HepG2 (cell line): ENCODE results near the gene KAT2A. TPM values are rescaled to one million over a fixed set of nuclear protein-coding genes. Genes with fewer than 3 reads are reported as not detected.
A peak's percentile ranks its signal among the peaks of the same experiment; 100 is the strongest.

Experiments
- BORCS8-MEF2B ChIP-seq: sonication (generic); formaldehyde crosslinking; IDR thresholded peaks from 2 replicates; pipeline ENCODE4 v1.8.0; 2022; ENCODE audit warnings: mild to moderate bottlenecking, missing genetic modification reagents
- CREM ChIP-seq, 2 experiments: sonication (generic) in 1 of 2; formaldehyde crosslinking in 1 of 2; IDR thresholded peaks; 2 replicates each; pipeline versions ENCODE4 v1.4.0 to v1.6.1; 2016 to 2020; ENCODE audit warnings: antibody characterized with exemption in 1 of 2, mild to moderate bottlenecking in 1 of 2, missing genetic modification reagents in 1 of 2
- HHEX ChIP-seq: IDR thresholded peaks from 2 replicates; pipeline ENCODE4 v1.6.1; 2016; ENCODE audit warnings: control low read depth
- MIER3 ChIP-seq: IDR thresholded peaks from 2 replicates; pipeline ENCODE4 v1.6.1; 2016; ENCODE audit warnings: missing compliant biosample characterization, borderline replicate concordance
- MTF1 ChIP-seq: sonication (generic); formaldehyde crosslinking; IDR thresholded peaks from 2 replicates; pipeline ENCODE4 v1.5.0; 2020; ENCODE audit warnings: missing genetic modification reagents
- SOX5 ChIP-seq: IDR thresholded peaks from 2 replicates; pipeline ENCODE4 v1.6.1; 2016; ENCODE audit warnings: borderline replicate concordance
- TBP ChIP-seq: sonication (generic); formaldehyde crosslinking; IDR thresholded peaks from 2 replicates; pipeline ENCODE4 v1.5.0; 2020; ENCODE audit warnings: missing genetic modification reagents
- ZNF121 ChIP-seq: sonication (generic); formaldehyde crosslinking; IDR thresholded peaks from 2 replicates; pipeline ENCODE4 v1.5.0; 2020; ENCODE audit warnings: mild to moderate bottlenecking, missing genetic modification reagents
- ZNF205 ChIP-seq: IDR thresholded peaks from 2 replicates; pipeline ENCODE4 v1.6.1; 2018; ENCODE audit warnings: missing biosample characterization, missing genetic modification reagents
- ZNF768 ChIP-seq: sonication (generic); formaldehyde crosslinking; IDR thresholded peaks from 2 replicates; pipeline ENCODE4 v1.4.0; 2020; ENCODE audit warnings: missing genetic modification reagents
- polyA plus RNA-seq, 8 experiments: library from polyadenylated mRNA; depleted of rRNA in 3 of 8; stranded (reverse) in 7 of 8; unstranded in 1 of 8; fragments of >200 nt; fragmentation: Illumina TruSeq in 4 of 8; extraction: Trizol in 4 of 8; gene quantifications; 2 replicates each; pipeline versions ENCODE4 v1.2.1 to v1.2.3, GENCODE V29; 2011 to 2016; ENCODE audit warnings: low read depth in 4 of 8, missing spikeins in 1 of 8, mixed read lengths in 1 of 8; ENCODE audit not compliant: insufficient read depth in 1 of 8
- total RNA-seq, 5 experiments: library from RNA; depleted of rRNA; stranded (reverse); fragments of >200 nt; fragmentation: Illumina TruSeq; extraction: Trizol; gene quantifications; 2 replicates each; pipeline ENCODE4 v1.2.3, GENCODE V29; 2016; ENCODE audit warnings: low read depth in 1 of 5
- TF ChIP-seq, protein P1 (sequence below): sonication (generic); formaldehyde crosslinking; conservative IDR thresholded peaks from 2 replicates; pipeline ENCODE4 v1.4.0; 2020; ENCODE audit warnings: missing genetic modification reagents
- TF ChIP-seq, protein P2 (sequence below): sonication (generic); formaldehyde crosslinking; IDR thresholded peaks from 2 replicates; pipeline ENCODE4 v1.9.0; 2021; ENCODE audit warnings: missing genetic modification reagents, mild to moderate bottlenecking, borderline replicate concordance
- TF ChIP-seq, protein P3 (sequence below): sonication (generic); formaldehyde crosslinking; IDR thresholded peaks from 2 replicates; pipeline ENCODE4 v1.8.1; 2023; ENCODE audit warnings: mild to moderate bottlenecking, moderate library complexity, missing genetic modification reagents
- TF ChIP-seq, protein P4 (sequence below): sonication (generic); formaldehyde crosslinking; IDR thresholded peaks from 2 replicates; pipeline ENCODE4 v1.4.0; 2020; ENCODE audit warnings: missing genetic modification reagents, borderline replicate concordance
- TF ChIP-seq, protein P5 (sequence below): sonication (generic); formaldehyde crosslinking; IDR thresholded peaks from 2 replicates; pipeline ENCODE4 v1.4.0; 2020; ENCODE audit warnings: missing genetic modification reagents

KAT2A gene
- total and polyA plus RNA-seq, 2 of the 13 experiments (the other 11 are each of a cell fraction or from before 2014, with no cell fraction given), result 29.1 to 90.4 TPM

DNA sequence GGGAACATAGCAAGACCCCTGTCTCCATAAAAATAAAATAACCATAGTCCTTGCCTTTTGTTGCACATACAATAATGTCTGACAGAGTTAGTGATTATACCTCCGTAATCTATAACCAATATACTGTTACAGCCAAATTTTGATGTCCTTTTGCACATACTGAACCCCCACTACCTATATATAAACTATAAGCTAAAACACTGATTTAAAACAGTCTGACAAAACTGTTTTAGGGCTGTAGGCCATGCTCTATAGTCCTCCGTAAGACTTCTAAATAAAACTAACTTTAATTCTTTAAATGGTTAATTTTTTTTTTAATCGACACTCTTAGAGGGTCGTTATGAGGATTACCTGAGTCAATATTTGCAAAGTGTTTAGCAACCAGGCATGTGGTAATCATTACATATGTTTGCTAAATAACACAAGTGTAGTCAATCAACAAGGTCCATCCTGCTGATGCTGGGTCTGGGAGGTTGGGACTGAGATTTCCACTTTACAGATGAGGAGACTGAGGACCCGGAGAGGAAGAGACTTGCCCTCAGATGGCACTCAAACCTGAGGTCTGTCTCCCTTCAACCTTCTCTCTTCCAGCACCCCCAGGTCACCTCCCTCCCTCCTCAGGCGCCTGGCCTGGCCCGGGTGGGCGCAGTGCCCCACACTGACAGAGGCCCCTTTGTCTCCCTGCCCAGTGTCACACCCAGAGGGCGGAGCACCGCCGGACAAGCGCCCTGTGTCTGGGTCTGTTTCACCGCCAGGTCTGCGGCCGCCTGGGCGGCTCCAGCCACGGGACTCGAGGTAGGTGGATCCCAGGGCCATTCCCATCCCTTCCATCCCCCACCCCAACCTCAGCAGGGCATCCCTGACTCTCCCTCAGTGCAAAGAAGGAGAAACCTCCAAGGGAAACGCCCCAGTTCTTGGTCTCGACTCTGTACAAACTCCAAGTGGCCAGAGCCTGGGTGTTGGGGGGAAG is 33.1 kb downstream of the KAT2A start (continued):
- TF ChIP-seq, protein P1, sequence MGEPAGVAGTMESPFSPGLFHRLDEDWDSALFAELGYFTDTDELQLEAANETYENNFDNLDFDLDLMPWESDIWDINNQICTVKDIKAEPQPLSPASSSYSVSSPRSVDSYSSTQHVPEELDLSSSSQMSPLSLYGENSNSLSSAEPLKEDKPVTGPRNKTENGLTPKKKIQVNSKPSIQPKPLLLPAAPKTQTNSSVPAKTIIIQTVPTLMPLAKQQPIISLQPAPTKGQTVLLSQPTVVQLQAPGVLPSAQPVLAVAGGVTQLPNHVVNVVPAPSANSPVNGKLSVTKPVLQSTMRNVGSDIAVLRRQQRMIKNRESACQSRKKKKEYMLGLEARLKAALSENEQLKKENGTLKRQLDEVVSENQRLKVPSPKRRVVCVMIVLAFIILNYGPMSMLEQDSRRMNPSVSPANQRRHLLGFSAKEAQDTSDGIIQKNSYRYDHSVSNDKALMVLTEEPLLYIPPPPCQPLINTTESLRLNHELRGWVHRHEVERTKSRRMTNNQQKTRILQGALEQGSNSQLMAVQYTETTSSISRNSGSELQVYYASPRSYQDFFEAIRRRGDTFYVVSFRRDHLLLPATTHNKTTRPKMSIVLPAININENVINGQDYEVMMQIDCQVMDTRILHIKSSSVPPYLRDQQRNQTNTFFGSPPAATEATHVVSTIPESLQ (CRISPR knock-in tag), result no peak
- TF ChIP-seq, protein P2, sequence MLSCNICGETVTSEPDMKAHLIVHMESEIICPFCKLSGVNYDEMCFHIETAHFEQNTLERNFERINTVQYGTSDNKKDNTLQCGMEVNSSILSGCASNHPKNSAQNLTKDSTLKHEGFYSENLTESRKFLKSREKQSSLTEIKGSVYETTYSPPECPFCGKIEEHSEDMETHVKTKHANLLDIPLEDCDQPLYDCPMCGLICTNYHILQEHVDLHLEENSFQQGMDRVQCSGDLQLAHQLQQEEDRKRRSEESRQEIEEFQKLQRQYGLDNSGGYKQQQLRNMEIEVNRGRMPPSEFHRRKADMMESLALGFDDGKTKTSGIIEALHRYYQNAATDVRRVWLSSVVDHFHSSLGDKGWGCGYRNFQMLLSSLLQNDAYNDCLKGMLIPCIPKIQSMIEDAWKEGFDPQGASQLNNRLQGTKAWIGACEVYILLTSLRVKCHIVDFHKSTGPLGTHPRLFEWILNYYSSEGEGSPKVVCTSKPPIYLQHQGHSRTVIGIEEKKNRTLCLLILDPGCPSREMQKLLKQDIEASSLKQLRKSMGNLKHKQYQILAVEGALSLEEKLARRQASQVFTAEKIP (CRISPR knock-in tag), result no peak
- 0 out of 2 replicates have a peak, but pooled peaks have one; percentile 28 for TF ChIP-seq BORCS8-MEF2B (CRISPR knock-in tag)
- peak; percentile 69; the same call in 1 of the 2 replicates for TF ChIP-seq HHEX
- 0 out of 2 replicates have a peak, but pooled peaks have one; percentile 46 for TF ChIP-seq ZNF121
- TF ChIP-seq, protein P3, sequence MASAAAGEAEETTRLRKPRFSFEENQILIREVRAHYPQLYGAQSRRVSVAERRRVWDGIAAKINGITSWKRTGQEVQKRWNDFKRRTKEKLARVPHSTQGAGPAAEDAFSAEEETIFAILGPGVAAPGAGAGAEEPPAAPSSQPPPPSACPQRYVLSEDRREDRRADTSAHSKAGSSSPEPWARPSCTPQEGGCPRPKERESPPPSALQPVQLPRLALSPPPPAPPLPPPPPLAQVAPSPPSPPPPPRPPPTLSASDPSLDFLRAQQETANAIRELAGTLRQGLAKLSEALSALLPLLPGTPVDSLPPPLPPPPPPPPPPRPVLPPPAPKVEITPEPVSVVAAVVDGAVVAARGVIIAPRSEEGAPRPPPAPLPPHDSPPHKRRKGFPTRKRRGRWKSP (CRISPR knock-in tag), result 0 out of 2 replicates have a peak, but pooled peaks have one; percentile 27
- TF ChIP-seq MIER3 (CRISPR knock-in tag), result no peak
- peak; percentile 59; the same call in 1 of the 2 replicates for TF ChIP-seq SOX5 (CRISPR knock-in tag)
- TF ChIP-seq MTF1 (CRISPR knock-in tag), result no peak
- TF ChIP-seq ZNF768, result peak; percentile 39; the same call in 1 of the 2 replicates
- TF ChIP-seq, protein P4, sequence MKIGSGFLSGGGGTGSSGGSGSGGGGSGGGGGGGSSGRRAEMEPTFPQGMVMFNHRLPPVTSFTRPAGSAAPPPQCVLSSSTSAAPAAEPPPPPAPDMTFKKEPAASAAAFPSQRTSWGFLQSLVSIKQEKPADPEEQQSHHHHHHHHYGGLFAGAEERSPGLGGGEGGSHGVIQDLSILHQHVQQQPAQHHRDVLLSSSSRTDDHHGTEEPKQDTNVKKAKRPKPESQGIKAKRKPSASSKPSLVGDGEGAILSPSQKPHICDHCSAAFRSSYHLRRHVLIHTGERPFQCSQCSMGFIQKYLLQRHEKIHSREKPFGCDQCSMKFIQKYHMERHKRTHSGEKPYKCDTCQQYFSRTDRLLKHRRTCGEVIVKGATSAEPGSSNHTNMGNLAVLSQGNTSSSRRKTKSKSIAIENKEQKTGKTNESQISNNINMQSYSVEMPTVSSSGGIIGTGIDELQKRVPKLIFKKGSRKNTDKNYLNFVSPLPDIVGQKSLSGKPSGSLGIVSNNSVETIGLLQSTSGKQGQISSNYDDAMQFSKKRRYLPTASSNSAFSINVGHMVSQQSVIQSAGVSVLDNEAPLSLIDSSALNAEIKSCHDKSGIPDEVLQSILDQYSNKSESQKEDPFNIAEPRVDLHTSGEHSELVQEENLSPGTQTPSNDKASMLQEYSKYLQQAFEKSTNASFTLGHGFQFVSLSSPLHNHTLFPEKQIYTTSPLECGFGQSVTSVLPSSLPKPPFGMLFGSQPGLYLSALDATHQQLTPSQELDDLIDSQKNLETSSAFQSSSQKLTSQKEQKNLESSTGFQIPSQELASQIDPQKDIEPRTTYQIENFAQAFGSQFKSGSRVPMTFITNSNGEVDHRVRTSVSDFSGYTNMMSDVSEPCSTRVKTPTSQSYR (CRISPR knock-in tag), result peak; percentile 79; the same call in 1 of the 2 replicates
- no peak for TF ChIP-seq TBP (CRISPR knock-in tag)
- no peak; the same call in 1 of the 2 replicates for TF ChIP-seq CREM (IDR thresholded peaks at IDR 0.05)
- no peak for TF ChIP-seq CREM (CRISPR knock-in tag; IDR thresholded peaks at IDR 0.05)
- no peak; the same call in 1 of the 2 replicates for TF ChIP-seq ZNF205 (CRISPR knock-in tag)
- TF ChIP-seq, protein P5, sequence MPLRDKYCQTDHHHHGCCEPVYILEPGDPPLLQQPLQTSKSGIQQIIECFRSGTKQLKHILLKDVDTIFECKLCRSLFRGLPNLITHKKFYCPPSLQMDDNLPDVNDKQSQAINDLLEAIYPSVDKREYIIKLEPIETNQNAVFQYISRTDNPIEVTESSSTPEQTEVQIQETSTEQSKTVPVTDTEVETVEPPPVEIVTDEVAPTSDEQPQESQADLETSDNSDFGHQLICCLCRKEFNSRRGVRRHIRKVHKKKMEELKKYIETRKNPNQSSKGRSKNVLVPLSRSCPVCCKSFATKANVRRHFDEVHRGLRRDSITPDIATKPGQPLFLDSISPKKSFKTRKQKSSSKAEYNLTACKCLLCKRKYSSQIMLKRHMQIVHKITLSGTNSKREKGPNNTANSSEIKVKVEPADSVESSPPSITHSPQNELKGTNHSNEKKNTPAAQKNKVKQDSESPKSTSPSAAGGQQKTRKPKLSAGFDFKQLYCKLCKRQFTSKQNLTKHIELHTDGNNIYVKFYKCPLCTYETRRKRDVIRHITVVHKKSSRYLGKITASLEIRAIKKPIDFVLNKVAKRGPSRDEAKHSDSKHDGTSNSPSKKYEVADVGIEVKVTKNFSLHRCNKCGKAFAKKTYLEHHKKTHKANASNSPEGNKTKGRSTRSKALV (CRISPR knock-in tag), result no peak
